H9 (cell line): ENCODE measurements around the gene MCCC2. TPM values are rescaled to one million over a fixed set of nuclear protein-coding genes. Genes with fewer than 3 reads are reported as not detected.
"Not testable (repeated sequence)": the region's sequence is repeated elsewhere in the genome, so short reads cannot be mapped to it uniquely, and the experiment has no call there.

Source experiments
- DNase-seq: peaks from one replicate; pipeline ENCODE4 v3.0.0-alpha.2; 2017
- H2AFZ ChIP-seq: one replicate; pipeline ENCODE4 v1.6.1; 2013; ENCODE audit warnings: mild to moderate bottlenecking, low read length, control low read depth, moderate library complexity
- H2AK5ac ChIP-seq: 2 replicates; pipeline ENCODE4 v1.6.1; 2013; ENCODE audit warnings: low read length, control low read depth, mixed read lengths; ENCODE audit not compliant: insufficient read length
- H2BK120ac ChIP-seq: one replicate; pipeline ENCODE4 v1.6.1; 2013; ENCODE audit warnings: low read depth, mild to moderate bottlenecking, low read length, control low read depth, inconsistent platforms; ENCODE audit not compliant: poor library complexity, severe bottlenecking
- H2BK12ac ChIP-seq: 2 replicates; pipeline ENCODE4 v1.6.1; 2013; ENCODE audit warnings: low read length, control low read depth, mixed read lengths, low read depth; ENCODE audit not compliant: insufficient read length
- H2BK15ac ChIP-seq: 2 replicates; pipeline ENCODE4 v1.6.1; 2013; ENCODE audit warnings: low read depth, low read length, control low read depth
- H2BK20ac ChIP-seq: one replicate; pipeline ENCODE4 v1.6.1; 2013; ENCODE audit warnings: low read depth, mild to moderate bottlenecking, low read length, control low read depth, inconsistent platforms; ENCODE audit not compliant: poor library complexity, severe bottlenecking
- H2BK5ac ChIP-seq: 2 replicates; pipeline ENCODE4 v1.6.1; 2013; ENCODE audit warnings: low read length, control low read depth, mixed read lengths; ENCODE audit not compliant: insufficient read length
- H3K14ac ChIP-seq: 2 replicates; pipeline ENCODE4 v1.6.1; 2013; ENCODE audit warnings: low read length, control low read depth; ENCODE audit not compliant: insufficient read depth
- H3K18ac ChIP-seq: 2 replicates; pipeline ENCODE4 v1.6.1; 2013; ENCODE audit warnings: low read depth, mild to moderate bottlenecking, mixed read lengths, low read length, control low read depth; ENCODE audit not compliant: insufficient read length
- H3K23ac ChIP-seq: 2 replicates; pipeline ENCODE4 v1.6.1; 2013; ENCODE audit warnings: low read length, control low read depth, mixed read lengths, low read depth; ENCODE audit not compliant: insufficient read length
- H3K23me2 ChIP-seq: 2 replicates; pipeline ENCODE4 v1.6.1; 2013; ENCODE audit warnings: low read depth, mild to moderate bottlenecking, mixed read lengths, low read length, control low read depth; ENCODE audit not compliant: insufficient read length, poor library complexity, severe bottlenecking
- H3K27ac ChIP-seq: 2 replicates; pipeline ENCODE4 v1.5.1; 2013; ENCODE audit warnings: low read length, control low read depth, mixed read lengths, low read depth; ENCODE audit not compliant: insufficient read length
- H3K27me3 ChIP-seq: 2 replicates; pipeline ENCODE4 v1.6.1; 2013; ENCODE audit warnings: low read length, control low read depth, inconsistent platforms; ENCODE audit not compliant: insufficient read depth
- H3K4ac ChIP-seq: 2 replicates; pipeline ENCODE4 v1.6.1; 2013; ENCODE audit warnings: low read depth, mild to moderate bottlenecking, control low read depth, inconsistent platforms, low read length, moderate library complexity
- H3K4me1 ChIP-seq: 2 replicates; pipeline ENCODE4 v1.6.1; 2013; ENCODE audit warnings: low read length, control low read depth, inconsistent platforms; ENCODE audit not compliant: insufficient read depth
- H3K4me2 ChIP-seq: 2 replicates; pipeline ENCODE4 v1.6.1; 2013; ENCODE audit warnings: low read length, control low read depth, mixed read lengths; ENCODE audit not compliant: insufficient read length, insufficient read depth
- H3K56ac ChIP-seq: 2 replicates; pipeline ENCODE4 v1.6.1; 2013; ENCODE audit warnings: low read depth, mild to moderate bottlenecking, mixed read lengths, low read length, control low read depth; ENCODE audit not compliant: insufficient read length
- H3K79me1 ChIP-seq: 2 replicates; pipeline ENCODE4 v1.6.1; 2013; ENCODE audit warnings: low read depth, mild to moderate bottlenecking, moderate library complexity, low read length, control low read depth, inconsistent platforms; ENCODE audit not compliant: insufficient read depth, poor library complexity, severe bottlenecking
- H3K79me2 ChIP-seq: 2 replicates; pipeline ENCODE4 v1.6.1; 2013; ENCODE audit warnings: low read length, control low read depth, inconsistent platforms; ENCODE audit not compliant: insufficient read depth
- H3K9ac ChIP-seq: 2 replicates; pipeline ENCODE4 v1.6.1; 2013; ENCODE audit warnings: low read length, control low read depth, mixed read lengths; ENCODE audit not compliant: insufficient read length; ENCODE audit errors: extremely low read depth
- H3K9me3 ChIP-seq: one replicate; pipeline ENCODE4 v1.6.1; 2013; ENCODE audit warnings: low read depth, low read length, inconsistent platforms; ENCODE audit not compliant: control insufficient read depth
- H3T11ph ChIP-seq: one replicate; pipeline ENCODE4 v1.6.1; 2013; ENCODE audit warnings: mild to moderate bottlenecking, low read length, control low read depth, inconsistent platforms
- H4K20me1 ChIP-seq: one replicate; pipeline ENCODE4 v1.6.1; 2013; ENCODE audit not compliant: control insufficient read depth, insufficient read length, insufficient read depth
- H4K5ac ChIP-seq: 2 replicates; pipeline ENCODE4 v1.6.1; 2013; ENCODE audit warnings: low read depth, mild to moderate bottlenecking, mixed read lengths, low read length, control low read depth; ENCODE audit not compliant: insufficient read length
- H4K8ac ChIP-seq: replicated peaks from 2 replicates; pipeline ENCODE4 v1.6.1; 2013; ENCODE audit warnings: low read length, control low read depth, mixed read lengths, low read depth; ENCODE audit not compliant: insufficient read length
- H4K91ac ChIP-seq: 2 replicates; pipeline ENCODE4 v1.6.1; 2013; ENCODE audit warnings: low read depth, mild to moderate bottlenecking, moderate library complexity, mixed read lengths, low read length, control low read depth; ENCODE audit not compliant: insufficient read length
- H3K27ac Mint-ChIP-seq, 3 experiments: 2 replicates in 2 of 3; 3 replicates in 1 of 3; pipeline ENCODE4 v1.8.0; 2020 to 2021; ENCODE audit warnings: mixed read lengths in 3 of 3, mild to moderate bottlenecking in 1 of 3, moderate library complexity in 1 of 3
- H3K27me3 Mint-ChIP-seq: 2 replicates; pipeline ENCODE4 v1.8.0; 2021; ENCODE audit warnings: low read depth, mild to moderate bottlenecking, moderate library complexity, mixed read lengths
- H3K36me3 Mint-ChIP-seq, 3 experiments: 2 replicates in 2 of 3; 3 replicates in 1 of 3; pipeline ENCODE4 v1.8.0; 2020 to 2021; ENCODE audit warnings: low read depth in 3 of 3, mixed read lengths in 3 of 3; ENCODE audit not compliant: insufficient read depth in 1 of 3
- H3K4me1 Mint-ChIP-seq, 2 experiments: 2 replicates each; pipeline ENCODE4 v1.8.0; 2020; ENCODE audit warnings: mixed read lengths in 2 of 2
- H3K4me3 Mint-ChIP-seq, 2 experiments: 2 replicates in 1 of 2; 3 replicates in 1 of 2; pipeline ENCODE4 v1.8.0; 2020 to 2021; ENCODE audit warnings: mild to moderate bottlenecking in 2 of 2, mixed read lengths in 2 of 2, moderate library complexity in 1 of 2
- H3K9me3 Mint-ChIP-seq, 2 experiments: 2 replicates in 1 of 2; 3 replicates in 1 of 2; pipeline ENCODE4 v1.8.0; 2020; ENCODE audit warnings: mild to moderate bottlenecking in 2 of 2, mixed read lengths in 2 of 2, moderate library complexity in 1 of 2
- WGBS: extraction: QIAGEN DNeasy Blood & Tissue Kit; methylation state at CpG from one replicate; pipeline ENCODE4 v1.1.7; 2013; ENCODE audit warnings: missing lambda C conversion rate, low lambda C conversion rate, mixed read lengths; ENCODE audit not compliant: insufficient read length; ENCODE audit errors: extremely low coverage; 5-methylcytosine and 5-hydroxymethylcytosine counted together
- total RNA-seq: library from RNA; stranded (reverse); gene quantifications from 2 replicates; pipeline ENCODE4 v1.2.1, GENCODE V29; 2021
- TF ChIP-seq, protein P1 (sequence below): fragments of 200-600 bp; sonication (generic); conservative IDR thresholded peaks from 3 replicates; pipeline ENCODE4 v1.8.0; 2021; ENCODE audit warnings: antibody characterized with exemption, mild to moderate bottlenecking

MCCC2 gene
- total RNA-seq, 1 experiment from 2014 or later = 62.7 TPM

DNA sequence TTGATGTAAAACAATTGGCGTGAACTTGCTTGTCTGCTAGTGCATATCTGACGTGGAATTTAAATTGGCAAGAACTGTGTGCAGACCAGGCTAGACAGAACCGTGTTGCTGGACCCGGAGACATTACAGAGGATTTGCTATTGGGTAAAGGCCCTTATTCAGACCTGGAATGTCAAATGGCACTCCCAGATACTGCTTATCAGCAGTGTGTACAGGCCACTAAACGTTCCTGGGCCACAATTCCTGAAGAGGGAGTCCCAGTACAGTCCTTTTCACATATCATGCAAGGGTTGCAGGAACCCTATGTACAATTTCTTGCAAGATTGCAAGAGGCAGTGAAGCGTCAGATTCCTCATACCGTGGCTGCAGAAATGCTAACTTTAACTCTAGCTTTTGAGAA, 13.5 kb upstream of the MCCC2 start:
- no peak overlapping the region; a peak in 2 of 7 replicates for H3K27ac Mint-ChIP-seq
- no peak for DNase-seq
- no CpG with 5 or more reads among the region's 7 CpGs for WGBS

DNA sequence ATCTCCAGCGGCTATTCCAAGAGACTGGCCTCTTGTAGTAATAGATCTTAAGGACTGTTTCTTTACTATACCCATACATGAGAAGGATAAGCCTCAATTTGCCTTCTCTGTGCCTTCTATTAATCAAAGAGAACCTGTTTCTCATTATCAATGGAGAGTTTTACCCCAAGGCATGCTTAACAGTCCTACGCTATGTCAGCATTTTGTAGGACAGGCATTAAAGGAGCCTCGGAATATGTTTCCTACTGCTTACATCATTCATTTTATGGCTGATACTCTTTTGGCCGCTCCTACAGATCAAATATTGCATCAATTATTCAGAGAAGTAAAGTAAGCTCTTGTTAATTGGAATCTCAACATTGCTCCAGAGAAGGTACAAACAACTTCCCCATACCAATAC, 11.6 kb upstream of the MCCC2 start:
- H3K9me3 ChIP-seq = not testable (repeated sequence)

More for the DNA sequence above, 13.5 kb upstream of the MCCC2 start:
- H3K18ac ChIP-seq = no peak overlapping the region
- no peak overlapping the region for H2BK20ac ChIP-seq
- no peak overlapping the region for H2BK120ac ChIP-seq
- H3K4me2 ChIP-seq = no peak overlapping the region
- H3K4ac ChIP-seq = no peak overlapping the region
- H4K20me1 ChIP-seq = no peaks in the 10 kb centered on the region
- H3K4me1 ChIP-seq = no peaks in the 10 kb centered on the region; the same call in 1 of the 2 replicates
- Mint-ChIP-seq H3K4me1 (peaks cover 11 to 12% of the 10 kb centered on the region in 2 experiments), H3K27me3 (peaks cover 2% of the 10 kb centered on the region; the same call in 1 of the 2 replicates), H3K4me3 (no peak overlapping the region), H3K9me3 (peaks cover 18 to 19% of the 10 kb centered on the region in 2 experiments), H3K36me3 (peaks cover 12 to 24% (median 18%) of the 10 kb centered on the region in 3 experiments)
- no peak overlapping the region for H2BK15ac ChIP-seq
- H2AK5ac ChIP-seq = no peak overlapping the region
- H2BK12ac ChIP-seq = no peak overlapping the region
- no peak overlapping the region for H4K5ac ChIP-seq
- H3K56ac ChIP-seq = no peak overlapping the region
- no peaks in the 10 kb centered on the region for H3K27me3 ChIP-seq
- H3K14ac ChIP-seq = no peak overlapping the region
- no peaks in the 10 kb centered on the region for H3K23me2 ChIP-seq
- H3K27ac ChIP-seq = no peak overlapping the region
- no peak overlapping the region for H2AFZ ChIP-seq
- H3K23ac ChIP-seq = no peak overlapping the region
- TF ChIP-seq, protein P1, sequence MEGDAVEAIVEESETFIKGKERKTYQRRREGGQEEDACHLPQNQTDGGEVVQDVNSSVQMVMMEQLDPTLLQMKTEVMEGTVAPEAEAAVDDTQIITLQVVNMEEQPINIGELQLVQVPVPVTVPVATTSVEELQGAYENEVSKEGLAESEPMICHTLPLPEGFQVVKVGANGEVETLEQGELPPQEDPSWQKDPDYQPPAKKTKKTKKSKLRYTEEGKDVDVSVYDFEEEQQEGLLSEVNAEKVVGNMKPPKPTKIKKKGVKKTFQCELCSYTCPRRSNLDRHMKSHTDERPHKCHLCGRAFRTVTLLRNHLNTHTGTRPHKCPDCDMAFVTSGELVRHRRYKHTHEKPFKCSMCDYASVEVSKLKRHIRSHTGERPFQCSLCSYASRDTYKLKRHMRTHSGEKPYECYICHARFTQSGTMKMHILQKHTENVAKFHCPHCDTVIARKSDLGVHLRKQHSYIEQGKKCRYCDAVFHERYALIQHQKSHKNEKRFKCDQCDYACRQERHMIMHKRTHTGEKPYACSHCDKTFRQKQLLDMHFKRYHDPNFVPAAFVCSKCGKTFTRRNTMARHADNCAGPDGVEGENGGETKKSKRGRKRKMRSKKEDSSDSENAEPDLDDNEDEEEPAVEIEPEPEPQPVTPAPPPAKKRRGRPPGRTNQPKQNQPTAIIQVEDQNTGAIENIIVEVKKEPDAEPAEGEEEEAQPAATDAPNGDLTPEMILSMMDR = no peak
- H3K79me1 ChIP-seq = no peaks in the 10 kb centered on the region
- no peak overlapping the region for H3K9ac ChIP-seq
- H4K91ac ChIP-seq = no peak overlapping the region
- H3K79me2 ChIP-seq = no peaks in the 10 kb centered on the region
- H2BK5ac ChIP-seq = no peak overlapping the region
- H4K8ac ChIP-seq = no peak overlapping the region
- no peak overlapping the region for H3T11ph ChIP-seq
- H3K9me3 ChIP-seq = peaks cover 10% of the 10 kb centered on the region

More for the DNA sequence above, 11.6 kb upstream of the MCCC2 start:
- not testable (repeated sequence) for H3T11ph ChIP-seq, H3K79me2 ChIP-seq, H3K4me1 ChIP-seq, H2AFZ ChIP-seq, H3K56ac ChIP-seq, H3K18ac ChIP-seq, H2BK15ac ChIP-seq, H3K4me3 Mint-ChIP-seq, H3K23me2 ChIP-seq, H4K20me1 ChIP-seq, H3K79me1 ChIP-seq, H3K27ac ChIP-seq, H2BK12ac ChIP-seq, H3K23ac ChIP-seq, H2BK20ac ChIP-seq, H4K91ac ChIP-seq, H2AK5ac ChIP-seq, H4K5ac ChIP-seq, H3K4ac ChIP-seq, H3K4me2 ChIP-seq, DNase-seq, H3K27me3 Mint-ChIP-seq, H4K8ac ChIP-seq, H2BK120ac ChIP-seq, H3K27ac Mint-ChIP-seq, H3K14ac ChIP-seq, H3K27me3 ChIP-seq, H2BK5ac ChIP-seq, H3K9ac ChIP-seq
- peaks cover 15 to 27% (median 21%) of the 10 kb centered on the region in 3 experiments for H3K36me3 Mint-ChIP-seq
- peaks cover 22% of the 10 kb centered on the region in 2 experiments for H3K9me3 Mint-ChIP-seq
- peaks cover 11 to 12% of the 10 kb centered on the region in 2 experiments for H3K4me1 Mint-ChIP-seq
- WGBS = no CpG with 5 or more reads among the region's 4 CpGs
